Nephron (organoid): Measurements from ENCODE around the gene DUOX2.
A peak's percentile ranks its signal among the peaks of the same experiment; 100 is the strongest.

Experiments used
- H3K27ac Mint-ChIP-seq, 3 experiments: 2 replicates each; pipeline ENCODE4 v1.8.0; 2020; ENCODE audit warnings: mixed read lengths in 3 of 3, mild to moderate bottlenecking in 2 of 3, moderate library complexity in 1 of 3
- H3K27me3 Mint-ChIP-seq: 2 replicates; pipeline ENCODE4 v1.8.0; 2021; ENCODE audit warnings: low read depth, mild to moderate bottlenecking, moderate library complexity, mixed read lengths
- H3K36me3 Mint-ChIP-seq: 2 replicates; pipeline ENCODE4 v1.8.0; 2020; ENCODE audit warnings: low read depth, mixed read lengths
- H3K4me1 Mint-ChIP-seq: 2 replicates; pipeline ENCODE4 v1.8.0; 2020; ENCODE audit warnings: mixed read lengths
- H3K4me3 Mint-ChIP-seq, 3 experiments: 2 replicates each; pipeline ENCODE4 v1.8.0; 2020; ENCODE audit warnings: mild to moderate bottlenecking in 3 of 3, mixed read lengths in 3 of 3, moderate library complexity in 2 of 3
- H3K9me3 Mint-ChIP-seq: 2 replicates; pipeline ENCODE4 v1.8.0; 2020; ENCODE audit warnings: mixed read lengths
- CTCF ChIP-seq, 3 experiments: fragments of 200-600 bp; sonication (generic); IDR thresholded peaks; one replicate each; pipeline ENCODE4 v1.5.0; 2021; ENCODE audit warnings: antibody characterized with exemption in 3 of 3; ENCODE audit not compliant: unreplicated experiment in 3 of 3

Gene DUOX2

GRCh38 chr15:45120081-45120972 is 6.4 kb upstream of the DUOX2 start:
- Mint-ChIP-seq H3K36me3 (no peaks in the 10 kb centered on the region), H3K4me3 (no peak overlapping the region), H3K27me3 (peaks cover 77% of the 10 kb centered on the region), H3K27ac (no peak overlapping the region), H3K9me3 (peaks cover 2% of the 10 kb centered on the region), H3K4me1 (peaks cover 5% of the 10 kb centered on the region)
- no peak for TF ChIP-seq CTCF (IDR thresholded peaks at IDR 0.05; ENCODE audit: unreplicated experiment in 3 of 3)

GRCh38 chr15:45118996-45119395 is 5.0 kb upstream of the DUOX2 start:
- H3K9me3 Mint-ChIP-seq: no peaks in the 10 kb centered on the region
- H3K36me3 Mint-ChIP-seq: no peaks in the 10 kb centered on the region
- H3K27me3 Mint-ChIP-seq: peaks cover 77% of the 10 kb centered on the region
- TF ChIP-seq CTCF (IDR thresholded peaks at IDR 0.05; ENCODE audit: unreplicated experiment in 3 of 3): no peak
- peaks cover 5% of the 10 kb centered on the region for H3K4me1 Mint-ChIP-seq
- no peak overlapping the region for H3K27ac Mint-ChIP-seq
- no peak overlapping the region for H3K4me3 Mint-ChIP-seq

GRCh38 chr15:45118131-45118588 is 4.2 kb upstream of the DUOX2 start:
- no peaks in the 10 kb centered on the region for H3K9me3 Mint-ChIP-seq
- TF ChIP-seq CTCF (IDR thresholded peaks at IDR 0.05; ENCODE audit: unreplicated experiment in 3 of 3): peak; percentile 98 to 100 (median 100)
- H3K4me3 Mint-ChIP-seq: peak overlapping the region; percentile 57 to 70 (median 63)
- H3K27me3 Mint-ChIP-seq: peaks cover 77% of the 10 kb centered on the region
- H3K36me3 Mint-ChIP-seq: no peaks in the 10 kb centered on the region
- H3K4me1 Mint-ChIP-seq: peaks cover 5% of the 10 kb centered on the region
- no peak overlapping the region for H3K27ac Mint-ChIP-seq

- H3K4me3 Mint-ChIP-seq: peak overlapping the region; percentile 57 to 70 (median 63)
- no peak for TF ChIP-seq CTCF (IDR thresholded peaks at IDR 0.05; ENCODE audit: unreplicated experiment in 3 of 3)
- H3K4me1 Mint-ChIP-seq: peaks cover 5% of the 10 kb centered on the region
- peaks cover 77% of the 10 kb centered on the region for H3K27me3 Mint-ChIP-seq
- no peaks in the 10 kb centered on the region for H3K9me3 Mint-ChIP-seq
- H3K36me3 Mint-ChIP-seq: no peaks in the 10 kb centered on the region
- H3K27ac Mint-ChIP-seq: no peak overlapping the region
Measured at GRCh38 chr15:45117308-45118130, 3.5 kb upstream of the DUOX2 start.

GRCh38 chr15:45116482-45117307 is 2.7 kb upstream of the DUOX2 start:
- Mint-ChIP-seq H3K4me1 (peaks cover 11% of the 10 kb centered on the region), H3K9me3 (no peaks in the 10 kb centered on the region), H3K27ac (no peak overlapping the region), H3K36me3 (no peaks in the 10 kb centered on the region), H3K27me3 (peaks cover 81% of the 10 kb centered on the region), H3K4me3 (no peak overlapping the region)
- TF ChIP-seq CTCF (IDR thresholded peaks at IDR 0.05; ENCODE audit: unreplicated experiment in 3 of 3): no peak
